HFFc6 (cell line): Measurements from ENCODE around the gene TIGAR. TPM values are rescaled to one million over a fixed set of nuclear protein-coding genes. Genes with fewer than 3 reads are reported as not detected.

Experiments
- DNase-seq: peaks from one replicate; pipeline ENCODE4 v3.0.0-alpha.2; 2018
- H3K27ac Mint-ChIP-seq: 2 replicates; pipeline ENCODE4 v1.8.0; 2020; ENCODE audit warnings: mild to moderate bottlenecking, mixed read lengths
- H3K27me3 Mint-ChIP-seq: 2 replicates; pipeline ENCODE4 v1.8.0; 2021; ENCODE audit warnings: mild to moderate bottlenecking, moderate library complexity, mixed read lengths; ENCODE audit not compliant: insufficient read depth
- H3K36me3 Mint-ChIP-seq: 2 replicates; pipeline ENCODE4 v1.8.0; 2021; ENCODE audit warnings: low read depth, mixed read lengths
- H3K4me1 Mint-ChIP-seq: 2 replicates; pipeline ENCODE4 v1.8.0; 2020; ENCODE audit warnings: low read depth, mixed read lengths
- H3K4me3 Mint-ChIP-seq: 2 replicates; pipeline ENCODE4 v1.8.0; 2020; ENCODE audit warnings: mild to moderate bottlenecking, moderate library complexity, mixed read lengths
- H3K9me3 Mint-ChIP-seq: 2 replicates; pipeline ENCODE4 v1.8.0; 2020; ENCODE audit warnings: mild to moderate bottlenecking, mixed read lengths
- CTCF ChIP-seq: fragments of 200-600 bp; sonication (generic); IDR thresholded peaks from 2 replicates; pipeline ENCODE4 v1.5.0; 2021; ENCODE audit warnings: antibody characterized with exemption, mild to moderate bottlenecking
- total RNA-seq, 6 experiments: library from RNA; stranded (reverse); fragmentation: NEBNext Ultra II Directional; extraction: Animal tissue kit (Norgen Biotek cat#: 25700); gene quantifications; 2 replicates in 1 of 6; 3 replicates in 5 of 6; pipeline ENCODE4 v1.2.3, GENCODE V29; 2021

Gene TIGAR
- total RNA-seq, 6 experiments from 2014 or later, result 29.9 to 51.8 (median 41.8) TPM

GRCh38 chr12:4273652-4274395 is 47.2 kb upstream of the TIGAR start, which contains the start of gene CCND2:
CCND2 (plus strand) TSS chr12:4273762; CDS start chr12:4274041, 279 bp downstream.
- no peaks in the 10 kb centered on the region for H3K9me3 Mint-ChIP-seq
- peak within 1 kb of the TSS; percentile 80 for H3K4me3 Mint-ChIP-seq
- DNase-seq, result no peak
- peaks cover 65% of the 10 kb centered on the region for H3K27me3 Mint-ChIP-seq
- peaks cover 41% of the 10 kb centered on the region for H3K4me1 Mint-ChIP-seq
- no peaks in the 10 kb centered on the region for H3K36me3 Mint-ChIP-seq
- H3K27ac Mint-ChIP-seq, result no peak within 1 kb of the TSS
- TF ChIP-seq CTCF, result no peak

- peaks cover 41% of the 10 kb centered on the region for H3K4me1 Mint-ChIP-seq
- DNase-seq, result no peak
- peak overlapping the region; percentile 80 for H3K4me3 Mint-ChIP-seq
- H3K27me3 Mint-ChIP-seq, result peaks cover 65% of the 10 kb centered on the region
- no peaks in the 10 kb centered on the region for H3K9me3 Mint-ChIP-seq
- no peaks in the 10 kb centered on the region for H3K36me3 Mint-ChIP-seq
- H3K27ac Mint-ChIP-seq, result peak overlapping the region; percentile 48; the same call in 1 of the 2 replicates
- TF ChIP-seq CTCF, result no peak
These were observed 46.5 kb upstream of the TIGAR start for GRCh38 chr12:4274396-4275015.

GRCh38 chr12:4275016-4275869 is 45.8 kb upstream of the TIGAR start:
- Mint-ChIP-seq H3K9me3 (no peaks in the 10 kb centered on the region), H3K27me3 (peaks cover 64% of the 10 kb centered on the region), H3K4me1 (peaks cover 36% of the 10 kb centered on the region), H3K4me3 (peak overlapping the region; percentile 80), H3K27ac (peak overlapping the region; percentile 51; the same call in 1 of the 2 replicates), H3K36me3 (no peaks in the 10 kb centered on the region)
- peak; percentile 4 for DNase-seq
- no peak for TF ChIP-seq CTCF

- DNase-seq, result no peak
- H3K27me3 Mint-ChIP-seq, result peaks cover 59% of the 10 kb centered on the region
- peaks cover 38% of the 10 kb centered on the region for H3K4me1 Mint-ChIP-seq
- H3K36me3 Mint-ChIP-seq, result no peaks in the 10 kb centered on the region
- TF ChIP-seq CTCF, result no peak
- no peaks in the 10 kb centered on the region for H3K9me3 Mint-ChIP-seq
- H3K4me3 Mint-ChIP-seq, result peak overlapping the region; percentile 80
- no peak overlapping the region for H3K27ac Mint-ChIP-seq
These were observed 45.1 kb upstream of the TIGAR start for GRCh38 chr12:4275870-4276301.

GRCh38 chr12:4276524-4277204 is 44.3 kb upstream of the TIGAR start:
- no peak overlapping the region for H3K4me3 Mint-ChIP-seq
- DNase-seq, result peak; percentile 64
- peak; percentile 94 for TF ChIP-seq CTCF
- H3K4me1 Mint-ChIP-seq, result peaks cover 39% of the 10 kb centered on the region
- no peak overlapping the region for H3K27ac Mint-ChIP-seq
- no peaks in the 10 kb centered on the region for H3K36me3 Mint-ChIP-seq
- peaks cover 54% of the 10 kb centered on the region for H3K27me3 Mint-ChIP-seq
- no peaks in the 10 kb centered on the region for H3K9me3 Mint-ChIP-seq
